IMR-90 (cell line): ENCODE results near the gene MAST1. TPM values are rescaled to one million over a fixed set of nuclear protein-coding genes. Genes with fewer than 3 reads are reported as not detected.

Experiments used
- ATAC-seq: fragments of 200-7000 bp; cut with Tn5 transposase; 2 replicates; pipeline ENCODE4 v1.9.1; 2020; ENCODE audit warnings: low read depth, mild to moderate bottlenecking, moderate library complexity
- BruUV-seq: library from RNA; stranded (reverse); fragments of 400-500 nt; replicated peaks from 2 replicates; lab custom pipeline; 2021; lab: Mats Ljungman, UMichigan
- CTCF ChIA-PET: fragments of 300-600 bp; formaldehyde crosslinking; extraction: SDS; loops from one replicate; lab custom pipeline; 2021; ENCODE audit warnings: antibody characterized with exemption; lab: Yijun Ruan, JAX
- POLR2A ChIA-PET: fragments of 300-600 bp; sonication (Branson Sonifier 250); formaldehyde crosslinking; loops from one replicate; lab custom pipeline; 2022; ENCODE audit warnings: antibody characterized with exemption; ENCODE audit not compliant: unreplicated experiment; lab: Charles Lee
- DNase-seq: peaks from one replicate; pipeline ENCODE4 v3.0.0; 2013
- H2AFZ ChIP-seq: replicated peaks from 2 replicates; pipeline ENCODE3; 2013; ENCODE audit warnings: low read length, mild to moderate bottlenecking; ENCODE audit not compliant: poor library complexity
- H2AK5ac ChIP-seq: 2 replicates; pipeline ENCODE4 v1.6.1; 2013; ENCODE audit warnings: low read depth, low read length, inconsistent platforms
- H2AK9ac ChIP-seq: replicated peaks from 2 replicates; pipeline ENCODE3; 2013; ENCODE audit warnings: mild to moderate bottlenecking, low read depth, low read length, moderate library complexity; ENCODE audit not compliant: poor library complexity
- H2BK120ac ChIP-seq: 2 replicates; pipeline ENCODE4 v1.6.1; 2013; ENCODE audit warnings: low read depth, low read length, inconsistent platforms
- H2BK15ac ChIP-seq: 3 replicates; pipeline ENCODE4 v1.6.1; 2013; ENCODE audit warnings: low read depth, low read length, inconsistent platforms
- H2BK20ac ChIP-seq: 2 replicates; pipeline ENCODE4 v1.6.1; 2013; ENCODE audit warnings: low read depth, mild to moderate bottlenecking, inconsistent platforms, low read length, moderate library complexity
- H2BK5ac ChIP-seq: 2 replicates; pipeline ENCODE4 v1.6.1; 2013; ENCODE audit warnings: mild to moderate bottlenecking, low read depth, low read length, inconsistent platforms; ENCODE audit not compliant: poor library complexity, severe bottlenecking
- H3K14ac ChIP-seq: replicated peaks from 2 replicates; pipeline ENCODE4 v1.6.1; 2013; ENCODE audit warnings: low read depth, low read length, inconsistent platforms
- H3K18ac ChIP-seq: 2 replicates; pipeline ENCODE4 v1.6.1; 2013; ENCODE audit warnings: low read depth, low read length, control low read depth
- H3K23ac ChIP-seq: 2 replicates; pipeline ENCODE4 v1.6.1; 2013; ENCODE audit warnings: low read depth, low read length, inconsistent platforms
- H3K27ac ChIP-seq: 2 replicates; pipeline ENCODE4 v1.5.1; 2013; ENCODE audit warnings: mild to moderate bottlenecking, control low read depth, low read length; ENCODE audit not compliant: insufficient read depth
- H3K27me3 ChIP-seq: 2 replicates; pipeline ENCODE4 v1.6.1; 2013; ENCODE audit warnings: low read length; ENCODE audit not compliant: control insufficient read depth, insufficient read depth
- H3K36me3 ChIP-seq: 2 replicates; pipeline ENCODE4 v1.6.1; 2013; ENCODE audit warnings: low read length, mixed read lengths; ENCODE audit not compliant: control insufficient read depth, insufficient read depth
- H3K4ac ChIP-seq: 2 replicates; pipeline ENCODE4 v1.6.1; 2013; ENCODE audit warnings: low read depth, low read length, inconsistent platforms
- H3K4me1 ChIP-seq: 2 replicates; pipeline ENCODE4 v1.6.1; 2013; ENCODE audit warnings: low read length, mixed read lengths; ENCODE audit not compliant: control insufficient read depth, insufficient read depth
- H3K4me2 ChIP-seq: 2 replicates; pipeline ENCODE4 v1.6.1; 2013; ENCODE audit warnings: low read depth, mild to moderate bottlenecking, control low read depth, low read length, moderate library complexity
- H3K4me3 ChIP-seq: 2 replicates; pipeline ENCODE4 v1.5.1; 2013; ENCODE audit warnings: low read depth, mild to moderate bottlenecking, control low read depth, low read length, moderate library complexity; ENCODE audit not compliant: insufficient read depth
- H3K56ac ChIP-seq: 2 replicates; pipeline ENCODE4 v1.6.1; 2013; ENCODE audit warnings: low read length, inconsistent platforms; ENCODE audit not compliant: insufficient read depth; ENCODE audit errors: extremely low read depth
- H3K79me1 ChIP-seq, 2 experiments: 2 replicates each; pipeline ENCODE4 v1.6.1; 2013; ENCODE audit warnings: low read length in 2 of 2, inconsistent platforms in 1 of 2, low read depth in 1 of 2
- H3K9ac ChIP-seq: 2 replicates; pipeline ENCODE4 v1.6.1; 2013; ENCODE audit warnings: low read depth, low read length, control low read depth
- H3K9me1 ChIP-seq: 2 replicates; pipeline ENCODE4 v1.6.1; 2013; ENCODE audit warnings: low read length, inconsistent platforms; ENCODE audit not compliant: insufficient read depth
- H3K9me3 ChIP-seq: 2 replicates; pipeline ENCODE4 v1.6.1; 2013; ENCODE audit warnings: low read length; ENCODE audit not compliant: control insufficient read depth, insufficient read depth
- H4K20me1 ChIP-seq: 2 replicates; pipeline ENCODE4 v1.6.1; 2013; ENCODE audit warnings: low read length, inconsistent platforms; ENCODE audit not compliant: insufficient read depth
- H4K5ac ChIP-seq: 2 replicates; pipeline ENCODE4 v1.6.1; 2013; ENCODE audit warnings: mild to moderate bottlenecking, low read depth, low read length, control low read depth
- H4K8ac ChIP-seq, 2 experiments: 2 replicates each; pipeline ENCODE4 v1.6.1; 2013; ENCODE audit warnings: low read depth in 2 of 2, low read length in 2 of 2, control low read depth in 1 of 2, inconsistent platforms in 1 of 2
- H4K91ac ChIP-seq: 2 replicates; pipeline ENCODE4 v1.6.1; 2013; ENCODE audit warnings: low read depth, low read length, inconsistent platforms; ENCODE audit not compliant: insufficient read depth
- BHLHE40 ChIP-seq: fragments of 150-350 bp; IDR thresholded peaks from 2 replicates; pipeline ENCODE4 v1.6.1; 2016; ENCODE audit warnings: mild to moderate bottlenecking, low read depth, low read length
- FOS ChIP-seq: fragments of 150-350 bp; IDR thresholded peaks from 2 replicates; pipeline ENCODE4 v1.6.1; 2016; ENCODE audit warnings: low read depth, low read length
- MAFK ChIP-seq: IDR thresholded peaks from 2 replicates; pipeline ENCODE4 v1.6.1; 2012; ENCODE audit warnings: low read depth, low read length, improper control_type of control experiment
- MAZ ChIP-seq: IDR thresholded peaks from 2 replicates; pipeline ENCODE4 v1.6.1; 2012; ENCODE audit warnings: low read depth, mild to moderate bottlenecking, low read length, improper control_type of control experiment, moderate library complexity, borderline replicate concordance
- MXI1 ChIP-seq: IDR thresholded peaks from 2 replicates; pipeline ENCODE4 v1.6.1; 2012; ENCODE audit warnings: low read depth, mild to moderate bottlenecking, low read length, moderate library complexity, borderline replicate concordance
- NFE2L2 ChIP-seq: fragments of 150-350 bp; IDR thresholded peaks from 2 replicates; pipeline ENCODE4 v1.6.1; 2016; ENCODE audit warnings: low read depth, mild to moderate bottlenecking, low read length
- POLR2A ChIP-seq: IDR thresholded peaks from 2 replicates; pipeline ENCODE4 v1.6.1; 2012; ENCODE audit warnings: mild to moderate bottlenecking, low read depth, low read length
- RAD21 ChIP-seq: IDR thresholded peaks from 2 replicates; pipeline ENCODE4 v1.6.1; 2012; ENCODE audit warnings: low read length, improper control_type of control experiment
- RCOR1 ChIP-seq: IDR thresholded peaks from 2 replicates; pipeline ENCODE4 v1.6.1; 2012; ENCODE audit warnings: mild to moderate bottlenecking, low read length, improper control_type of control experiment; ENCODE audit not compliant: insufficient replicate concordance
- WGBS, 2 experiments: methylation state at CpG; one replicate each; pipeline versions ENCODE4 v1.1.5 to v1.1.7; 2013; ENCODE audit warnings: missing lambda C conversion rate in 2 of 2; ENCODE audit not compliant: insufficient read length in 1 of 2; ENCODE audit errors: extremely low coverage in 2 of 2; 5-methylcytosine and 5-hydroxymethylcytosine counted together
- dilution Hi-C: fragments of 300-500 bp; cut with HindIII; formaldehyde crosslinking; loops from one replicate; pipeline ENCODE4 v1.14.3; 2018; ENCODE audit warnings: low sequenced_read_pairs; ENCODE audit not compliant: unreplicated experiment
- in situ Hi-C: fragments of 300-500 bp; cut with MboI; formaldehyde crosslinking; loops from 3 replicates; pipeline ENCODE4 v1.14.3; 2019; ENCODE audit warnings: low sequenced_read_pairs, inconsistent platforms, mixed read lengths
- intact Hi-C: fragments of 100-400 bp; cut with micrococcal nuclease; formaldehyde crosslinking; loops from 2 replicates; pipeline ENCODE4 v1.10.0; 2022
- polyA plus RNA-seq, 3 experiments: library from polyadenylated mRNA; depleted of rRNA; stranded (reverse); fragments of >200 nt; gene quantifications; 2 replicates each; pipeline ENCODE4 v1.2.3, GENCODE V29; 2012; ENCODE audit warnings: low replicate concordance in 1 of 3
- total RNA-seq: library from RNA; depleted of rRNA; stranded (reverse); fragments of >200 nt; gene quantifications from 2 replicates; pipeline ENCODE4 v1.2.3, GENCODE V29; 2012
- TF ChIP-seq, protein P1 (sequence below): fragments of 150-350 bp; IDR thresholded peaks from 2 replicates; pipeline ENCODE4 v1.6.1; 2016; ENCODE audit warnings: low read depth, mild to moderate bottlenecking, low read length, moderate library complexity, borderline replicate concordance
- TF ChIP-seq, protein P2 (sequence below): conservative IDR thresholded peaks from 2 replicates; pipeline ENCODE4 v1.5.1; 2012; ENCODE audit warnings: mild to moderate bottlenecking, low read depth, low read length, improper control_type of control experiment
- TF ChIP-seq, protein P3 (sequence below): fragments of 150-350 bp; IDR thresholded peaks from 2 replicates; pipeline ENCODE4 v1.6.1; 2017; ENCODE audit warnings: mild to moderate bottlenecking, antibody characterized with exemption, low read length, low read depth

The MAST1 gene
- total and polyA plus RNA-seq, 2 of the 4 experiments (the other 2 are of a cell fraction) = 0.56 to 1.1 TPM

DNA sequence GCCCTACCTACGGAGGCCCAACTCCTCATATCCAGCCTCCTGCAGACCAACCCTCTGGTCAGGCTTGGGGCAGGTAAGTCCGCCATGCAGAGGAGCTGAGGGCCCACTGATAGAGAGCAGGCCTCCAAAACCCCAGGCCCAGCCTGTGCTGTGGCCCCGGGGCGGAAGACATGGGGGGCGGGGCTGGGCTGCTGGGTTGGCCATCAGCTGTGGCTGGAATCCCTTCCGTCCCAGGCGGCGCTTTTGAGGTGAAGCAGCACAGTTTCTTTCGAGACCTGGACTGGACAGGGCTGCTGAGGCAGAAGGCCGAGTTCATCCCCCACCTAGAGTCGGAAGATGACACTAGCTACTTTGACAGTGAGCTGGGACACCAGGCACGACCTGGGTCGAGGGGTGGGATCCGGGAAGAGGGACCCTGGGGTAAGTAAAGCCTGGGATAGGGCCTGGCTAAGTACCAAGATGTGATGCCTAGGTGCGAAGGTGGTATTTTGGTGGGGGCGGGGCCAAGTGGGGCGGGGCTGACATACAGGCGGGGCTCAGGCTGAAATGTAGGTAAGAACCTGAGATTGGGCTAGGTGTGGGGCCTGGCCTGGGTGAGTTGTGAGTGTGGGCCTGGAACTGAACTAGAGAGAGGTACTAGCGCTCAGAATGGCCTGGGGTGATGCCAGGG lies 27.6 kb downstream of the MAST1 start:
- WGBS, 2 experiments = 83% methylated on average over 11 of the region's 19 CpGs; no CpG with 5 or more reads in 1 of the 2 experiments
- Histone ChIP-seq H3K18ac (no peak overlapping the region), H2AK5ac (no peak overlapping the region), H2BK120ac (no peak overlapping the region), H2BK15ac (no peak overlapping the region), H2AK9ac (no peak overlapping the region), H3K14ac (no peak overlapping the region), H3K4me3 (no peak overlapping the region), H3K79me1 (no peaks in the 10 kb centered on the region), H4K20me1 (no peaks in the 10 kb centered on the region), H3K4me2 (no peak overlapping the region), H3K23ac (no peak overlapping the region), H2AFZ (no peak overlapping the region), H2BK20ac (no peak overlapping the region), H3K56ac (no peak overlapping the region), H3K4ac (no peak overlapping the region), H3K9me3 (no peaks in the 10 kb centered on the region), H2BK5ac (no peak overlapping the region), H3K9me1 (0 out of 2 replicates have a peak, but pooled peaks cover 4% of the 10 kb centered on the region), H3K36me3 (no peaks in the 10 kb centered on the region), H3K4me1 (no peaks in the 10 kb centered on the region), H4K5ac (no peak overlapping the region), H4K8ac (no peak overlapping the region), H3K27ac (no peak overlapping the region), H4K91ac (no peak overlapping the region), H3K27me3 (peaks cover 7% of the 10 kb centered on the region), H3K9ac (no peak overlapping the region)
- TF ChIP-seq RCOR1 (no peak), MAZ (no peak), MAFK (no peak), RAD21 (no peak), NFE2L2 (no peak), BHLHE40 (no peak), FOS (no peak), MXI1 (no peak), POLR2A (no peak)
- TF ChIP-seq, protein P1, sequence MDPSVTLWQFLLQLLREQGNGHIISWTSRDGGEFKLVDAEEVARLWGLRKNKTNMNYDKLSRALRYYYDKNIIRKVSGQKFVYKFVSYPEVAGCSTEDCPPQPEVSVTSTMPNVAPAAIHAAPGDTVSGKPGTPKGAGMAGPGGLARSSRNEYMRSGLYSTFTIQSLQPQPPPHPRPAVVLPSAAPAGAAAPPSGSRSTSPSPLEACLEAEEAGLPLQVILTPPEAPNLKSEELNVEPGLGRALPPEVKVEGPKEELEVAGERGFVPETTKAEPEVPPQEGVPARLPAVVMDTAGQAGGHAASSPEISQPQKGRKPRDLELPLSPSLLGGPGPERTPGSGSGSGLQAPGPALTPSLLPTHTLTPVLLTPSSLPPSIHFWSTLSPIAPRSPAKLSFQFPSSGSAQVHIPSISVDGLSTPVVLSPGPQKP = no peak
- TF ChIP-seq, protein P2, sequence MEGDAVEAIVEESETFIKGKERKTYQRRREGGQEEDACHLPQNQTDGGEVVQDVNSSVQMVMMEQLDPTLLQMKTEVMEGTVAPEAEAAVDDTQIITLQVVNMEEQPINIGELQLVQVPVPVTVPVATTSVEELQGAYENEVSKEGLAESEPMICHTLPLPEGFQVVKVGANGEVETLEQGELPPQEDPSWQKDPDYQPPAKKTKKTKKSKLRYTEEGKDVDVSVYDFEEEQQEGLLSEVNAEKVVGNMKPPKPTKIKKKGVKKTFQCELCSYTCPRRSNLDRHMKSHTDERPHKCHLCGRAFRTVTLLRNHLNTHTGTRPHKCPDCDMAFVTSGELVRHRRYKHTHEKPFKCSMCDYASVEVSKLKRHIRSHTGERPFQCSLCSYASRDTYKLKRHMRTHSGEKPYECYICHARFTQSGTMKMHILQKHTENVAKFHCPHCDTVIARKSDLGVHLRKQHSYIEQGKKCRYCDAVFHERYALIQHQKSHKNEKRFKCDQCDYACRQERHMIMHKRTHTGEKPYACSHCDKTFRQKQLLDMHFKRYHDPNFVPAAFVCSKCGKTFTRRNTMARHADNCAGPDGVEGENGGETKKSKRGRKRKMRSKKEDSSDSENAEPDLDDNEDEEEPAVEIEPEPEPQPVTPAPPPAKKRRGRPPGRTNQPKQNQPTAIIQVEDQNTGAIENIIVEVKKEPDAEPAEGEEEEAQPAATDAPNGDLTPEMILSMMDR = no peak
- TF ChIP-seq, protein P3, sequence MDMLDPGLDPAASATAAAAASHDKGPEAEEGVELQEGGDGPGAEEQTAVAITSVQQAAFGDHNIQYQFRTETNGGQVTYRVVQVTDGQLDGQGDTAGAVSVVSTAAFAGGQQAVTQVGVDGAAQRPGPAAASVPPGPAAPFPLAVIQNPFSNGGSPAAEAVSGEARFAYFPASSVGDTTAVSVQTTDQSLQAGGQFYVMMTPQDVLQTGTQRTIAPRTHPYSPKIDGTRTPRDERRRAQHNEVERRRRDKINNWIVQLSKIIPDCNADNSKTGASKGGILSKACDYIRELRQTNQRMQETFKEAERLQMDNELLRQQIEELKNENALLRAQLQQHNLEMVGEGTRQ = no peak
- ChIA-PET CTCF (no interaction called here), POLR2A (no interaction called here)
- ATAC-seq (no peak), DNase-seq (no peak)
- no TSS peak for BruUV-seq
- intact Hi-C loops (no loop called here), in situ Hi-C loops (no loop called here), dilution Hi-C loops (no loop called here)
